NCI-H226 (cell line): ENCODE results near the gene TEX2.
A peak's percentile ranks its signal among the peaks of the same experiment; 100 is the strongest.

ENCODE experiments used
- DNase-seq: peaks from one replicate; pipeline ENCODE4 v3.0.0-alpha.2; 2015

The TEX2 gene

GRCh38 chr17:64155129-64155528 lies 107.9 kb downstream of the TEX2 start:
- no peak for DNase-seq

GRCh38 chr17:64154717-64155116 lies 108.3 kb downstream of the TEX2 start:
- DNase-seq, result no peak

- DNase-seq, result no peak
Observed at GRCh38 chr17:64154313-64154695, 108.8 kb downstream of the TEX2 start.

- no peak for DNase-seq
Observed at GRCh38 chr17:64153565-64154312, 109.3 kb downstream of the TEX2 start.

- no peak for DNase-seq
Observed at GRCh38 chr17:64152428-64153125, 110.5 kb downstream of the TEX2 start.

GRCh38 chr17:64151016-64151368 lies 112.1 kb downstream of the TEX2 start:
- DNase-seq, result no peak

- DNase-seq, result peak; percentile 69
Observed at GRCh38 chr17:64150237-64151015, 112.6 kb downstream of the TEX2 start.

GRCh38 chr17:64149196-64149595 lies 113.9 kb downstream of the TEX2 start:
- no peak for DNase-seq

GRCh38 chr17:64148699-64149098 lies 114.4 kb downstream of the TEX2 start:
- no peak for DNase-seq

GRCh38 chr17:64148017-64148631 lies 114.9 kb downstream of the TEX2 start:
- no peak for DNase-seq

- DNase-seq, result no peak
Observed at GRCh38 chr17:64147110-64148016, 115.7 kb downstream of the TEX2 start.

GRCh38 chr17:64146418-64147109 lies 116.5 kb downstream of the TEX2 start:
- DNase-seq, result peak; percentile 51

GRCh38 chr17:64145751-64146417 lies 117.2 kb downstream of the TEX2 start:
- DNase-seq, result peak; percentile 96

- no peak for DNase-seq
Observed at GRCh38 chr17:64145375-64145750, 117.7 kb downstream of the TEX2 start.

- no peak for DNase-seq
Observed at GRCh38 chr17:64139542-64139941, 123.5 kb downstream of the TEX2 start.

GRCh38 chr17:64138441-64138840 lies 124.6 kb downstream of the TEX2 start:
- no peak for DNase-seq

GRCh38 chr17:64135000-64135399 lies 128.1 kb downstream of the TEX2 start:
- DNase-seq, result no peak

- no peak for DNase-seq
Observed at GRCh38 chr17:64134216-64134970, 128.7 kb downstream of the TEX2 start.

- peak; percentile 33 for DNase-seq
Observed at GRCh38 chr17:64133546-64134215, 129.4 kb downstream of the TEX2 start.
